ENCODE results near the gene MAMDC4.

The MAMDC4 gene

DNA sequence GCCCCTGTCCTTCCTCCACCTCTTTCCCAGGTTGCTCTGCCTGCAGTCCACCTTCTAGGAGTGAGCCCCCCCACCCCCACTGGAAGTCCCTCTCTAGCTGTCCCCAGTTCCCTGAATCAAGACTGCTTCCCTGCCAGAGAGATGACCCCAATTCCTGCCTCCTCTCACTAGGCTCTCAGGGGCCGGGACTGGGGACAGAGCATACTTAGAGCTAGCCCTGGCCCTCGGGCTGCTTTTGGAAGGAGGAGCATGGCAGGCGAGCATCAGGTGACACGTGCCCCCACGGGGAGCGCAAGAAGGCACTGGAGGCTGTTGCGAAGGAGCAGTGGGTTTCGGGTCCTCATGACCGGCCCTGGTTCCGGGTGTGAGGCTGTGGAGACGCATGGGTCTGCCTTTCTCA is 43.9 kb downstream of the MAMDC4 start:
- DNase-seq: no peak

DNA sequence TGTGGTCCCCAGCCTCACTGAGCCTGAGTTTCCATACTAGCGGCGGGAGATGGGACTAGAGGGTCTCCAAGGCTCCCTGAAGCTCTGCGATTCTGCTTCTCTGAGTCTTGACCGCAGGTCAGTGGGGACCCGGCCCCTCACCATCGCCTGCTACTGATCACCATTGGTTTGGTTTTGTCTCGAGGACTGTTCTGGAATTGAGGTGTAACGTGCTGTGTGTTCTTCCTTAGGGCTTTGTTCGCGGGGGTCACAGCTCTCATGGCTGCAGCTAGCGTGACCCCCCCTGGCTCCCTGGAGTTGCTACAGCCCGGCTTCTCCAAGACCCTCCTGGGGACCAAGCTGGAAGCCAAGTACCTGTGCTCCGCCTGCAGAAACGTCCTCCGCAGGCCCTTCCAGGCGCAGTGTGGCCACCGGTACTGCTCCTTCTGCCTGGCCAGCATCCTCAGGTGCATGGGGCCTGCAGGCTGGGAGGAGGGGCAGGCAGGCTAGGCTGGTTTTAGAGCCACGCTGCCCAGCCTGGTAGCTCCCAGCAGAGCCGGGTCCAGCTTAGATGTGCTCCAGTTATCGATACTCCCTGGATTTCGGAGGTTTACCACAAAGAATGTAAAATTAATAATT is 46.4 kb downstream of the MAMDC4 start:
- no peak for DNase-seq

DNA sequence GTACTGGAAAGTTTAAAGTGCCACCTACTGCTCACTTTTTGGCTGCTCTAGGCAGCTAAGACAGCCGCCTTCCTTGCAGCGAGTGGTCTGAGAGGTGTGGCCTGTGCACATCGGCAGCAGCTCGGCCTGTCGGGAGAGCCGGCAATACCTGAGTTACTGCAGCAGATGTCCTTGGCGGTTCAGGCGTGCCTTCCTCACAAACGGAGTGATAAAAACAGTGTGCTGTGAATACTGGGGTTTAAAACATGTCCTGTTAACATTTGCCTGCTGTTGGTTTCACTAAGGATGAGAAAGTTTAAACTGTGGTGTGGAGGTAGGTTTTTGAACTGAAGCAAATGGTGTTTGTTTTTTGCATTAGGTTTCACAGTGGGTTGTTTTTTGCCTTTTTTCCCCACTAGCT is 47.0 kb downstream of the MAMDC4 start:
- no peak for DNase-seq

GRCh38 chr9:136900556-136900955 is 48.4 kb downstream of the MAMDC4 start:
- DNase-seq: no peak

DNA sequence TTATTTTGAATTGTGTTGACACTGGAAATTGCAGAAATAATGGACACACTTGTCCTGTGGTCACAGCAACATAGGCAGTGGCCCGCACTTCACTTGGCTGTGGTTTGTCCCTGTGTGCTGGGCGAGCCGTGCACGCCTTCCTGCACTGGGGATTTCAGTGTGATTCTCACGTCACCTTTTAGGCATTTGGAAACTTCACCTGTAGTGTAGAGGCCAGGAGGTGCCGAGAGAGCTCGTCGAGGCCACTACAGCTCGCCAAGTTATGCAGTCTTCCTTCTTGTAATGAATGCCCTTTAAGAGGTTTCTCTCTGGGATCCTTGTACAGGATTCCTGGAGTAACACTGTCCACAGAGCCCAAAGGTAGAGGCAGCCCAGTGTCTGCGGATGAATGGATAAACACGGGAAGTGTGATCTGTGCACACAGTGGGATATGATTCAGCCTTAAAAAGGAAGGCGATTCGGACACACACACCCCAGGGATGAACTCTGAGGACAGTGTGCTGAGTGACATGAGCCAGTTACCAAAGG is 48.9 kb downstream of the MAMDC4 start:
- no peak for DNase-seq

- DNase-seq: peak; percentile 79
Measured at GRCh38 chr9:136901516-136902258, 49.5 kb downstream of the MAMDC4 start.

- peak; percentile 90 for DNase-seq
Measured at GRCh38 chr9:136902259-136902821, 50.2 kb downstream of the MAMDC4 start.

- DNase-seq: peak; percentile 51
Measured at GRCh38 chr9:136903041-136903554, 51.0 kb downstream of the MAMDC4 start.

GRCh38 chr9:136906266-136906665 is 54.1 kb downstream of the MAMDC4 start:
- DNase-seq: no peak

GRCh38 chr9:136907011-136907914 is 55.1 kb downstream of the MAMDC4 start:
- DNase-seq: no peak

All from CD4-positive, alpha-beta T cell treated with Interleukin-21 for 1 hour (primary cell).